Measurements from ENCODE around the gene DNAJC24.

DNA sequence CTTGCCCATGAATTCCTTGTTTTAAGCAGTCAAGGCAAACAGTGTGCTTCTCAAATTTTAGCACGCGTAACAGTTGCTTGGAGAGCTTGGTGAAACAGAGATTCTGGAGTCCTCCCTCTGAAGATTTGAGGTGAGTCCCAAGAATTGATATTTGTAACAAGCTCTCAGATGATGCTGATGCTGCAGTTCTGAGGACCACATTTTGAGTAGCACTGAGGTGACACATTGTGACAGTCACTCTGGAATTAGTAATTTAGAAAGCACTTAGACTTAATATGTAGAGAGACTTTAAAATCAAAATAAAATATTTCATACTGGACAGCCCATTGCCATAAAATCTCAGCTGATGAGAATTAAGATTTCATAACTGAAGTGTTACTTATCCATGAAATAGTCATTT is 38.5 kb downstream of the DNAJC24 start:
- TF ChIP-seq, protein P1, sequence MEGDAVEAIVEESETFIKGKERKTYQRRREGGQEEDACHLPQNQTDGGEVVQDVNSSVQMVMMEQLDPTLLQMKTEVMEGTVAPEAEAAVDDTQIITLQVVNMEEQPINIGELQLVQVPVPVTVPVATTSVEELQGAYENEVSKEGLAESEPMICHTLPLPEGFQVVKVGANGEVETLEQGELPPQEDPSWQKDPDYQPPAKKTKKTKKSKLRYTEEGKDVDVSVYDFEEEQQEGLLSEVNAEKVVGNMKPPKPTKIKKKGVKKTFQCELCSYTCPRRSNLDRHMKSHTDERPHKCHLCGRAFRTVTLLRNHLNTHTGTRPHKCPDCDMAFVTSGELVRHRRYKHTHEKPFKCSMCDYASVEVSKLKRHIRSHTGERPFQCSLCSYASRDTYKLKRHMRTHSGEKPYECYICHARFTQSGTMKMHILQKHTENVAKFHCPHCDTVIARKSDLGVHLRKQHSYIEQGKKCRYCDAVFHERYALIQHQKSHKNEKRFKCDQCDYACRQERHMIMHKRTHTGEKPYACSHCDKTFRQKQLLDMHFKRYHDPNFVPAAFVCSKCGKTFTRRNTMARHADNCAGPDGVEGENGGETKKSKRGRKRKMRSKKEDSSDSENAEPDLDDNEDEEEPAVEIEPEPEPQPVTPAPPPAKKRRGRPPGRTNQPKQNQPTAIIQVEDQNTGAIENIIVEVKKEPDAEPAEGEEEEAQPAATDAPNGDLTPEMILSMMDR (IDR thresholded peaks at IDR 0.05), result no peak
- no peak for TF ChIP-seq POLR2A (IDR thresholded peaks at IDR 0.05)
- TF ChIP-seq POLR2AphosphoS5 (IDR thresholded peaks at IDR 0.05; ENCODE audit: insufficient read depth in 1 of 2, low read depth in 1 of 2), result no peak
